Smooth muscle cell (in vitro differentiated cells): ENCODE results near the gene SPOUT1. TPM values are rescaled to one million over a fixed set of nuclear protein-coding genes. Genes with fewer than 3 reads are reported as not detected.

Source experiments
- DNase-seq: peaks from one replicate; lab custom pipeline; 2025; ENCODE audit not compliant: unreplicated experiment; lab: John Stamatoyannopoulos, UW
- H2AFZ ChIP-seq: fragments of 200-600 bp; sonication (generic); 2 replicates; pipeline ENCODE4 v1.6.0; 2016; ENCODE audit warnings: antibody characterized with exemption, low read depth, mild to moderate bottlenecking
- H3F3A ChIP-seq: fragments of 200-600 bp; sonication (generic); 2 replicates; pipeline ENCODE4 v1.6.0; 2017; ENCODE audit warnings: antibody characterized with exemption, low read depth
- H3K27ac ChIP-seq: fragments of 200-600 bp; sonication (generic); 2 replicates; pipeline ENCODE4 v1.5.1; 2016; ENCODE audit warnings: low read depth, mild to moderate bottlenecking
- H3K27me3 ChIP-seq: fragments of 200-600 bp; sonication (generic); 2 replicates; pipeline ENCODE4 v1.6.1; 2016; ENCODE audit warnings: low read depth, mild to moderate bottlenecking
- H3K36me3 ChIP-seq: fragments of 200-600 bp; sonication (generic); 2 replicates; pipeline ENCODE4 v1.5.1; 2016; ENCODE audit warnings: low read depth
- H3K4me1 ChIP-seq: fragments of 200-600 bp; sonication (generic); 2 replicates; pipeline ENCODE4 v1.5.1; 2016; ENCODE audit warnings: low read depth
- H3K4me2 ChIP-seq: fragments of 200-600 bp; sonication (generic); 2 replicates; pipeline ENCODE4 v1.6.0; 2016; ENCODE audit warnings: mild to moderate bottlenecking
- H3K4me3 ChIP-seq: fragments of 200-600 bp; sonication (generic); 2 replicates; pipeline ENCODE4 v1.5.1; 2016; ENCODE audit warnings: mild to moderate bottlenecking
- H3K79me2 ChIP-seq: fragments of 200-600 bp; sonication (generic); 2 replicates; pipeline ENCODE4 v1.6.0; 2016; ENCODE audit warnings: low read depth, mild to moderate bottlenecking
- H3K9ac ChIP-seq: fragments of 200-600 bp; sonication (generic); 2 replicates; pipeline ENCODE4 v1.6.0; 2016; ENCODE audit warnings: low read depth
- H3K9me3 ChIP-seq: fragments of 200-600 bp; sonication (generic); replicated peaks from 2 replicates; pipeline ENCODE4 v1.5.1; 2016; ENCODE audit warnings: low read depth
- H4K20me1 ChIP-seq: fragments of 200-600 bp; sonication (generic); 2 replicates; pipeline ENCODE4 v1.6.0; 2016; ENCODE audit warnings: low read depth
- CTCF ChIP-seq: fragments of 200-600 bp; sonication (generic); IDR thresholded peaks from 2 replicates; pipeline ENCODE4 v1.5.1; 2017; ENCODE audit warnings: borderline replicate concordance, mild to moderate bottlenecking, antibody characterized with exemption; ENCODE audit not compliant: insufficient read depth, poor library complexity, severe bottlenecking
- WGBS: methylation state at CpG from one replicate; pipeline ENCODE4 v1.1.7; 2016; ENCODE audit warnings: low lambda C conversion rate; 5-methylcytosine and 5-hydroxymethylcytosine counted together
- polyA plus RNA-seq: library from polyadenylated mRNA; unstranded; fragments of >200 nt; fragmentation: Nextera tagmentation; extraction: Ambion mirVana; gene quantifications from 2 replicates; pipeline ENCODE4 v1.2.1, GENCODE V29; 2016
- total RNA-seq: library from RNA; depleted of rRNA; stranded (reverse); fragments of >200 nt; gene quantifications from 2 replicates; pipeline ENCODE4 v1.2.3, GENCODE V29; 2014

Gene SPOUT1
- total and polyA plus RNA-seq, 2 experiments from 2014 or later = 8.7 to 50.4 TPM

DNA sequence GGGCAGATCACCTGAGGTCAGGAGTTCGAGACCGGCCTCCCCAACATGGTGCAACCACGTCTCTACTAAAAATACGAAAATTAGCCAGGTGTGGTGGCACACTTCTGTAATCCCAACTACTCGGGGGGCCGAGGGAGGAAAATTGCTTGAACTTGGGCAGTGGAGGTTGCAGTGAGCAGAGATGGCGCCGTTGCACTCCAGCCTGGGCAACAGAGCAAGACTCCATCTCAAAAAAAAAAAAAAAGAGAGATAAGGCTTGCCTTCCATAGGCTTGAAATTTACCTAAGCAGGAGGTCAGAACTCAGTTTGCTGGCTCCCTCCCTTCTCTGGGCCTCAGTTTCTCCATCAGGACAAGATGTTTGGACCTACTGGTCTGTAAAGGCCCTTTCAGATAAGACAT lies 1.3 kb downstream of the SPOUT1 start:
- peak overlapping the region; percentile 98 for H3K4me2 ChIP-seq
- no peaks in the 10 kb centered on the region for H3K79me2 ChIP-seq
- no peak overlapping the region for H3K27ac ChIP-seq
- no peak for TF ChIP-seq CTCF
- H2AFZ ChIP-seq = no peak overlapping the region
- no peak for DNase-seq
- H3F3A ChIP-seq = no peaks in the 10 kb centered on the region
- H3K4me3 ChIP-seq = no peak overlapping the region
- H3K9ac ChIP-seq = no peak overlapping the region
- H3K4me1 ChIP-seq = peaks cover 8% of the 10 kb centered on the region
- no peaks in the 10 kb centered on the region for H3K9me3 ChIP-seq
- no peaks in the 10 kb centered on the region for H4K20me1 ChIP-seq
- no peaks in the 10 kb centered on the region for H3K27me3 ChIP-seq
- 95% methylated on average over 8 of the region's 8 CpGs for WGBS
- H3K36me3 ChIP-seq = no peaks in the 10 kb centered on the region

GRCh38 chr9:128825923-128826700 lies 3.5 kb downstream of the SPOUT1 start:
- no peak overlapping the region for H2AFZ ChIP-seq
- no peaks in the 10 kb centered on the region for H3K9me3 ChIP-seq
- WGBS = 95% methylated on average over 22 of the region's 22 CpGs
- no peak overlapping the region for H3K9ac ChIP-seq
- H3K36me3 ChIP-seq = no peaks in the 10 kb centered on the region
- H3K27me3 ChIP-seq = no peaks in the 10 kb centered on the region
- H3K4me2 ChIP-seq = no peak overlapping the region
- H3F3A ChIP-seq = no peaks in the 10 kb centered on the region
- no peak for DNase-seq
- no peak overlapping the region for H3K27ac ChIP-seq
- no peak for TF ChIP-seq CTCF
- H3K79me2 ChIP-seq = no peaks in the 10 kb centered on the region
- peaks cover 8% of the 10 kb centered on the region for H3K4me1 ChIP-seq
- no peaks in the 10 kb centered on the region for H4K20me1 ChIP-seq
- H3K4me3 ChIP-seq = no peak overlapping the region

- H3K36me3 ChIP-seq = no peaks in the 10 kb centered on the region
- H3K9ac ChIP-seq = no peak overlapping the region
- H3K4me1 ChIP-seq = peaks cover 8% of the 10 kb centered on the region
- no peak overlapping the region for H3K4me2 ChIP-seq
- H3K27me3 ChIP-seq = no peaks in the 10 kb centered on the region
- no peak for DNase-seq
- no peaks in the 10 kb centered on the region for H3K9me3 ChIP-seq
- no peak overlapping the region for H3K4me3 ChIP-seq
- 98% methylated on average over 7 of the region's 7 CpGs for WGBS
- TF ChIP-seq CTCF = no peak
- H3K79me2 ChIP-seq = no peaks in the 10 kb centered on the region
- no peak overlapping the region for H2AFZ ChIP-seq
- no peaks in the 10 kb centered on the region for H3F3A ChIP-seq
- no peaks in the 10 kb centered on the region for H4K20me1 ChIP-seq
- no peak overlapping the region for H3K27ac ChIP-seq
Observed at GRCh38 chr9:128824911-128825310, 4.7 kb downstream of the SPOUT1 start.

DNA sequence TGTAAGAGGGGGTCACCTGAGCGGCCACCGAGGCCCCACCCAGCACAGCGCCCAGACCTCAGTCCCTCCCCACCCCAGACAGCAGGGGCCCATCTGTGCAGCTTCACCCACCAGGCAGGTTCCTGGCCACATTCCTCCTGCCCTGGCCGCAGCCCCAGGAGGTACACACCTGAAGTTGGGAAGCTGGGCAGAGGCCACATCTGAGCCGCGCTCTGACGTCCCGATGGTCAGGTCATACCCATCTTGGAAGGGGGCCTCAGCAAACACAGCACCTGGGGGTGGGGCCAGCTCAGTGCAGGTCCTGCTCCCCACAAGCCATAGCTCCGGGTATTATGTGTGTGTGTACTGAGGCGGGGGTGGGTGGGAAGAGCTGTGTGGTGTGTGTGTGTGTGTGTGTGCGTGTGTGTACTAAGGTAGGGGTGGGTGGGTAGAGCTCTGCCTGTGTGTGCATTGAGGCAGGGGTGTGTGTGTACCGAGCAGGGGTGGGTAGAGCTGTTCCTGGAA lies 5.6 kb downstream of the SPOUT1 start:
- 92% methylated on average over 12 of the region's 12 CpGs for WGBS

More for the DNA sequence above, 5.6 kb downstream of the SPOUT1 start:
- H4K20me1 ChIP-seq = no peaks in the 10 kb centered on the region
- no peak overlapping the region for H3K9ac ChIP-seq
- no peaks in the 10 kb centered on the region for H3K79me2 ChIP-seq
- no peaks in the 10 kb centered on the region for H3K9me3 ChIP-seq
- H3K4me2 ChIP-seq = no peak overlapping the region
- H3K36me3 ChIP-seq = no peaks in the 10 kb centered on the region
- no peaks in the 10 kb centered on the region for H3K27me3 ChIP-seq
- H2AFZ ChIP-seq = no peak overlapping the region
- no peak for TF ChIP-seq CTCF
- H3F3A ChIP-seq = no peaks in the 10 kb centered on the region
- H3K4me3 ChIP-seq = no peak overlapping the region
- H3K27ac ChIP-seq = no peak overlapping the region
- no peak for DNase-seq
- H3K4me1 ChIP-seq = peaks cover 9% of the 10 kb centered on the region
